Measurements from ENCODE around the gene CYB5A.

DNA sequence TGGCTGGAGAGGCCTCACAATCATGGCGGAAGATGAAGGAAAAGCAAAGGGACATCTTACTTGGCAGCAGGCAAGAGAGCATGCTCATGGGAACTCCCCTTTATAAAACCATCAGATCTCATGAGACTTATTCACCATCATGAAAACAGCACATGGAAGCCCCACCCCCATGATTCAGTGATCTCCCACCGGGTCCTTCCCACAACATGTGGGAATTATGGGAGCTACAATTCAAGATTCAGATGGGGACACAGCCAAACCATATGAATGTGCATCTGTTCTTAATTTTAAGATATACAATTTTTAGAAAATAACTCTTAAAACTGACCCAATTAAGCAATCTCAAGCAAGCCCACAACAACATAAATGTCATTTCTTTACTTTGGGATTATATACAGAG, 36.4 kb upstream of the CYB5A start:
- TF ChIP-seq, protein P1, sequence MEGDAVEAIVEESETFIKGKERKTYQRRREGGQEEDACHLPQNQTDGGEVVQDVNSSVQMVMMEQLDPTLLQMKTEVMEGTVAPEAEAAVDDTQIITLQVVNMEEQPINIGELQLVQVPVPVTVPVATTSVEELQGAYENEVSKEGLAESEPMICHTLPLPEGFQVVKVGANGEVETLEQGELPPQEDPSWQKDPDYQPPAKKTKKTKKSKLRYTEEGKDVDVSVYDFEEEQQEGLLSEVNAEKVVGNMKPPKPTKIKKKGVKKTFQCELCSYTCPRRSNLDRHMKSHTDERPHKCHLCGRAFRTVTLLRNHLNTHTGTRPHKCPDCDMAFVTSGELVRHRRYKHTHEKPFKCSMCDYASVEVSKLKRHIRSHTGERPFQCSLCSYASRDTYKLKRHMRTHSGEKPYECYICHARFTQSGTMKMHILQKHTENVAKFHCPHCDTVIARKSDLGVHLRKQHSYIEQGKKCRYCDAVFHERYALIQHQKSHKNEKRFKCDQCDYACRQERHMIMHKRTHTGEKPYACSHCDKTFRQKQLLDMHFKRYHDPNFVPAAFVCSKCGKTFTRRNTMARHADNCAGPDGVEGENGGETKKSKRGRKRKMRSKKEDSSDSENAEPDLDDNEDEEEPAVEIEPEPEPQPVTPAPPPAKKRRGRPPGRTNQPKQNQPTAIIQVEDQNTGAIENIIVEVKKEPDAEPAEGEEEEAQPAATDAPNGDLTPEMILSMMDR (IDR thresholded peaks at IDR 0.05) = no peak
- TF ChIP-seq POLR2AphosphoS5 (IDR thresholded peaks at IDR 0.05) = no peak
- TF ChIP-seq POLR2A (IDR thresholded peaks at IDR 0.05) = no peak

All from gastroesophageal sphincter (tissue), 3 donors.